KBM-7 (cell line): ENCODE data around the gene NUDT17.

Source experiments
- DNase-seq: peaks from one replicate; pipeline ENCODE4 v3.0.0-alpha.2; 2015
- in situ Hi-C: fragments of 300-500 bp; cut with MboI; formaldehyde crosslinking; loops from 2 replicates; pipeline ENCODE4 v1.14.3; 2020; ENCODE audit warnings: low sequenced_read_pairs, low pct_unique_long_range_greater_than_20kb, mixed read lengths

Gene NUDT17

GRCh38 chr1:145885738-145886287 is 40.4 kb downstream of the NUDT17 start, which contains the start of gene ANKRD35:
Gene ANKRD35, minus strand, starts transcription at chr1:145885866. Its CDS starts 108 bp downstream, at chr1:145885758.
- DNase-seq = peak; percentile 79

DNA sequence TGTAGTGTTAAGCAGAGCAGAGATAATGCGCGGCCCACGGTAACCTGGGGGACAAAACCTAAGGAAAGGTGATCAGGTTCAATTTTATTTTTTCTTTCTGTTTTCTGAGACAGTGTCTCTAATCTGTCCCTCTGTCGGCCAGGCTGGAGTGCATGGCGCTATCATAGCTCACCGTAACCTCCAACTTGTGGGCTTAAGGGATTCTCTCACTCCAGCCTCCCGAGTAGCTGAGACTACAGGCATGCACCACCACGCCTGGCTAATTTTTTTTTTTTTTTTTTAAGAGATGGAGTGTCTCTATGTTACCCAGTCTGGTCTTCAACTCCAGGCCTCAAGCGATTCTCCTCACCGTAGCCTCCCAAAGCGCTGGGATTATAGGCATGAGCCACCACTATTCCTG is 41.0 kb downstream of the NUDT17 start:
- DNase-seq = no peak
- in situ Hi-C loops = no loop called here

More at GRCh38 chr1:145885738-145886287, 40.4 kb downstream of the NUDT17 start, which contains the start of gene ANKRD35:
- in situ Hi-C loops = no loop called here

- no peak for DNase-seq
These were observed 41.4 kb downstream of the NUDT17 start for GRCh38 chr1:145886816-145887215.

GRCh38 chr1:145887631-145888030 is 42.2 kb downstream of the NUDT17 start:
- DNase-seq = no peak
- in situ Hi-C loops = no loop called here

More at GRCh38 chr1:145886816-145887215, 41.4 kb downstream of the NUDT17 start:
- in situ Hi-C loops = no loop called here

DNA sequence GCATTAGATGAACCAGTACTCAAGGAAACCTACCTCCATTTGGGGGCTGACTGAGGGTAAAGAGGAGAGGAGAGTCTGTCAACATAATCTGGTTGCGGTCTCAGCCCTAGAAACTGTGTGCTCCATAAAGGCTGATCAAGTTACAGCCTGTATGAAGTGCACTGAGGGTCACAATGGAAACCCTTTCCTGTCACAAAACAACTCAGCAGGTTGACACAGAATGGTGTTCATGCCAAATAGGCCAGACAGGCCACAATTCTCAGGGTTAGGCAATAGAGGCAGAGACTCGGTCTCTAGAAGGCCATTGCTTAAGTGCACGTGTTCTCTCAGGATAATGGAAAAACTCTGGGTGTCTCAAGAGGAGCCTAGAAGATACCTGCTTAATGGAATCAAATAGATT is 44.3 kb downstream of the NUDT17 start:
- DNase-seq = no peak
- in situ Hi-C loops = no loop called here

GRCh38 chr1:145891143-145891542 is 45.7 kb downstream of the NUDT17 start:
- DNase-seq = no peak
- in situ Hi-C loops = no loop called here

DNA sequence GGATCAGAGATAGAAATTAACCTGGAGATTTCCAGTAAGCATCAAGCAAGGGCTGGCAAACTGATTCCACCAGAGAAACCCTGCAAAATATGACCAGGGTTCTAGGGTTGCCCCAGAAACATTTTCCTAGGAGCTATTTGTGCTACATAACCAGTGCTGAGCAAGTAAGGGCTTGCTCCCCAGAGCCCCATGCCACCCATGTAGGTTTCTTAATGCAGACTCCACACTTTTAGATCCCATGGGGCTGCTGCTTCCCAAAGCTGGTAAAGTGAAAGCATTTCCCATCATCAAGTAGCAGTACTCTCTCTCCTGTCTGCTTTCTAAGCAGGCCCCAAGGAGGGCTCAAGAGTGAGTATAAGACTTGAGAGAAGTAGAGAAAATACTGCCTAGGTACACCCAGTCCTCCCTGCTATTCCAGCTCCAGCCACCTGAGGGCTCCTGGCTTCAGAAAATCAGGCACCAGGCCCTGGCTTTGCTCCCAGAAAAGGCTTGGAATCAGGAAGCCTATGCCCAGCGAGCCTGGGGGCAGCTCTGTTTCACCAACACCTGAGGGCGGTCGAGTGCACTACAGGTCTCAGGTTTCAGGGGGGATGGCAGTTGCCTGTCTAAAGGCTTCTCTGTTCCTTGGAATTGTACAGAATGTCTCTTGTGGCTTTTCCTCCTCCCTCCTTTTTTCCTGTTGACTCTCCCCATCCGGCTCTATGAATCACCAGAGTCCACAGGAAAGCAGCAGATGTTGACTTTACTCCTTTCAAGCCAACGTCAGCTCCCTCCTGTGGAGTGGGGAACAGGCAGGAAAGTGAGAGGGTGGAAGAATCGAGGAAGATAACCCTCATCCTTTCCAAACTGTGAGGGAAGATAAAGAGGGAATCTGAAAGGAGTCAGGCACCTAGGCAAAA is 46.4 kb downstream of the NUDT17 start:
- in situ Hi-C loops = no loop called here
- peak; percentile 93 for DNase-seq

DNA sequence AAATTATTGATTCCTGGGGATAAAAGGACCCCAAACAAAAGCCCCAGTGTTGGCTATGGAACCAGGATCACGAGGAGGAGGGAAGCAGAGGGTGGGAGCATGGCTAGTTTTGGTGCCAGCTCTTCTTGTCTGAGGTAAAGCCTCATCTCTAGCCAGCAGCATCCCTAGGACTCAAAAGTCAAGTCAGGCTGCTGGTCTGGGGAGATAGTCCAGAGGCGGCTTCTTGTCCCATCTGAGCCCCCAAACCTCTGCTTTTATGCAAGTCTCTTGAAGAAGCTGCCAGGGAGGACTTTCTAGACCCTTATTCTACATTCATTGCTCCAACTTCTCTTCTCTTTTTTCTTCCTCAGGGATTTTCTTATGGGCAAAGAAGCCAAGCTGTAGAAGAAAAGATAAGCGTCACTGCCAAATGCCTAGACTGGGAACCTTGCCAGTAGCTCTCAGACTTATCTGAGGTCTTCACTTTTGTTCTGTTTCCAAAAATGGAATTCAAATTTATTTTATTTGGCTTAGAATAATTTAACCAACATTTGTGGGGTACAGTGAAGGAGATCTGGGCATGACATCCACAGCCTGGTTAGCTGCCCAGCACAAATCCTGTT is 47.2 kb downstream of the NUDT17 start:
- DNase-seq = no peak
- in situ Hi-C loops = no loop called here

- DNase-seq = no peak
- in situ Hi-C loops = no loop called here
These were observed 48.1 kb downstream of the NUDT17 start for GRCh38 chr1:145893306-145894055.

- no peak for DNase-seq
- in situ Hi-C loops = no loop called here
These were observed 50.0 kb downstream of the NUDT17 start for GRCh38 chr1:145895471-145895870.

DNA sequence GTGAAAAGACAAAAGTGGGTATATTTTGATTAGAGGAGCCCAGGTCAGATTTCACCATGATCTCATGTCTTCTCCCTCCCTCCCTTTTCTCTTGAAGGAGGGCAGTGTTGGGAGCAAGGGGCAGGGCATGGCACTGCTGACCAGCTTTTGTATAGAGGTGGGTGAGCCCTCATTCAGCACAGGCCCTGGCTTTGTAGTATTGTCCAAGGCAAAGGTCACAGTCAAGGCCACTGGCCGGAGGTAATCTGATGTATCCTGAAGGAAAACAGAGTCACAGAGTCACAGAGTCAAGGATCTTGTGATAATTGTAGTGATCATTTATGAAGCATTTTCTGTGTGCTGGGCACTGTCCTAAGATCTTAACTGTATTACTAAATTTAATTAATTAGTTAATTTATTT is 52.5 kb downstream of the NUDT17 start:
- in situ Hi-C loops = no loop called here
- no peak for DNase-seq
